Neuronal stem cell (in vitro differentiated cells): ENCODE results near the gene RNF166.
A peak's percentile ranks its signal among the peaks of the same experiment; 100 is the strongest.

Source experiments
- DNase-seq: peaks from one replicate; pipeline ENCODE4 v3.0.0-alpha.2; 2013; ENCODE audit warnings: low spot score
- H2AFZ ChIP-seq: one replicate; pipeline ENCODE4 v1.6.1; 2013; ENCODE audit warnings: mild to moderate bottlenecking, low read length, inconsistent platforms
- H2AK5ac ChIP-seq: 2 replicates; pipeline ENCODE4 v1.6.1; 2013; ENCODE audit warnings: low read depth, mild to moderate bottlenecking, inconsistent platforms, low read length, moderate library complexity, mixed read lengths
- H2BK120ac ChIP-seq: 2 replicates; pipeline ENCODE4 v1.6.1; 2013; ENCODE audit warnings: low read depth, mild to moderate bottlenecking, inconsistent platforms, low read length, moderate library complexity, mixed read lengths
- H2BK12ac ChIP-seq: one replicate; pipeline ENCODE4 v1.6.1; 2013; ENCODE audit warnings: low read length, inconsistent platforms
- H2BK15ac ChIP-seq: 2 replicates; pipeline ENCODE4 v1.6.1; 2013; ENCODE audit warnings: mild to moderate bottlenecking, low read length, inconsistent platforms, mixed read lengths
- H2BK5ac ChIP-seq: one replicate; pipeline ENCODE4 v1.6.1; 2013; ENCODE audit warnings: inconsistent platforms, mild to moderate bottlenecking, low read length, moderate library complexity
- H3K14ac ChIP-seq: one replicate; pipeline ENCODE4 v1.6.1; 2013; ENCODE audit warnings: low read length, inconsistent platforms
- H3K18ac ChIP-seq: 2 replicates; pipeline ENCODE4 v1.6.1; 2013; ENCODE audit warnings: low read length, inconsistent platforms
- H3K23ac ChIP-seq: 2 replicates; pipeline ENCODE4 v1.6.1; 2013; ENCODE audit warnings: low read depth, mild to moderate bottlenecking, mixed read lengths, low read length, inconsistent platforms; ENCODE audit not compliant: poor library complexity
- H3K27ac ChIP-seq: replicated peaks from 3 replicates; pipeline ENCODE4 v1.5.1; 2013; ENCODE audit warnings: low read length, inconsistent platforms
- H3K27me3 ChIP-seq, 3 experiments: 2 replicates each; pipeline ENCODE4 v1.6.1; 2013; ENCODE audit warnings: low read length in 3 of 3, mild to moderate bottlenecking in 2 of 3, inconsistent platforms in 1 of 3, low read depth in 1 of 3, mixed read lengths in 1 of 3, moderate library complexity in 1 of 3; ENCODE audit not compliant: control insufficient read depth in 3 of 3, insufficient read depth in 3 of 3
- H3K36me3 ChIP-seq, 2 donors: replicated peaks in 1 of 2; 2 replicates each; pipeline ENCODE4 v1.6.1; 2013; ENCODE audit warnings: low read length in 2 of 2; ENCODE audit not compliant: control insufficient read depth in 2 of 2, insufficient read depth in 2 of 2
- H3K4ac ChIP-seq: 2 replicates; pipeline ENCODE4 v1.6.1; 2013; ENCODE audit warnings: inconsistent platforms, mild to moderate bottlenecking, low read length, moderate library complexity
- H3K4me1 ChIP-seq, 2 donors: 1 replicate in 1 of 2; 2 replicates in 1 of 2; pipeline ENCODE4 v1.6.1; 2013; ENCODE audit warnings: low read length in 2 of 2, low read depth in 1 of 2; ENCODE audit not compliant: control insufficient read depth in 2 of 2, insufficient read depth in 1 of 2
- H3K4me2 ChIP-seq: one replicate; pipeline ENCODE4 v1.6.1; 2013; ENCODE audit warnings: mild to moderate bottlenecking, low read length, inconsistent platforms; ENCODE audit not compliant: insufficient read depth, poor library complexity, severe bottlenecking
- H3K4me3 ChIP-seq, 2 donors: 2 replicates each; pipeline ENCODE4 v1.5.1; 2013; ENCODE audit warnings: low read length in 2 of 2, mild to moderate bottlenecking in 2 of 2, inconsistent platforms in 1 of 2, moderate library complexity in 1 of 2
- H3K79me1 ChIP-seq: one replicate; pipeline ENCODE4 v1.6.1; 2013; ENCODE audit warnings: low read depth, mild to moderate bottlenecking, inconsistent platforms, low read length, moderate library complexity
- H3K9ac ChIP-seq: one replicate; pipeline ENCODE4 v1.6.1; 2013; ENCODE audit warnings: mild to moderate bottlenecking, low read depth, low read length, inconsistent platforms; ENCODE audit not compliant: poor library complexity
- H3K9me3 ChIP-seq, 2 donors: replicated peaks in 1 of 2; 2 replicates each; pipeline versions ENCODE3 to v1.6.1; 2013; ENCODE audit warnings: low read length in 2 of 2, mild to moderate bottlenecking in 2 of 2, inconsistent platforms in 1 of 2, low read depth in 1 of 2, mixed read lengths in 1 of 2, moderate library complexity in 1 of 2; ENCODE audit not compliant: control insufficient read depth in 2 of 2, insufficient read depth in 1 of 2
- H4K8ac ChIP-seq: one replicate; pipeline ENCODE4 v1.6.1; 2013; ENCODE audit warnings: low read depth, mild to moderate bottlenecking, inconsistent platforms, low read length, moderate library complexity
- H4K91ac ChIP-seq: one replicate; pipeline ENCODE4 v1.6.1; 2013; ENCODE audit warnings: low read length, low read depth, mild to moderate bottlenecking, inconsistent platforms; ENCODE audit not compliant: poor library complexity
- WGBS, 2 donors: extraction: QIAGEN DNeasy Blood & Tissue Kit; methylation state at CpG; one replicate each; pipeline ENCODE4 v1.1.7; 2013; ENCODE audit warnings: missing lambda C conversion rate in 2 of 2, mixed read lengths in 1 of 2; ENCODE audit not compliant: insufficient read length in 2 of 2, insufficient replicate concordance in 1 of 2; ENCODE audit errors: extremely low coverage in 2 of 2; 5-methylcytosine and 5-hydroxymethylcytosine counted together

Gene RNF166

DNA sequence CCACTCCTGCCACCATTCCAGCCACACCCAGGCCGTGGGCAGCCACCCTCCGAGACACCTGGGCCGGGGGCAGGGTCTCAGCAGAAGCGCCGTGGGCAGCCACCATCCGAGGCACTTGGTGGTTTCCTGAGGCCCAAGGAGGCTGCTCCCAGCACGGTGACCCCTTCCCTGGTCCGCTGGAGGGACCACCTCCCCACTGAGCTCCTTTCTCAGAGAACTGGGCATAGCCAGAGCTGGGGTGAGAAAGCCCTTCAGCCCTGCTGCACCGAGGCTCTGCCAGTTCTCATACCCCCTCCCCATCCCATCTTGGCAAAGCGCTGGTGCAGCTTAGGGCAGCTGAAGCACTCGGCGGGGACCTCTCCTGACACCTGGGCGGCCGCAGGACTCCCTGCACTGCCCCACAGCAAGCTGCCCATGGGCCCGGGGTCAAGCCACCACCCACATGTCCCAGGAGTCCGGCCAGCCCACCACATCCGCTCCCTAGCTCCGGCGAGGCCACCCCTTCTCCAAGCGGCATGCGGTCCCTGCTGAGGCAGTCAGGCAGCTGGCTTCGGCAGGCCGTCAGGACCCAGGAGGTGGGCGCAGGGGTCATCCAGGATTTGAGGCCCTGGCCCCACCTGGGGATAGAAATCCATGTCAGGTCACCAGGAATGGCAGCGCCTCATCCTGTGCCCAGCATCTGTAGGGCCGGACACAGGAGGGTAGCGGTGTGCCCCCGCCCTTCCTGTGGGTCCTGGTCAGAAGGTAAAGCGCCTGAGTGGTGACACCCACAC is 54.0 kb downstream of the RNF166 start:
- Histone ChIP-seq H3K23ac (peak overlapping the region; percentile 55), H2BK12ac (no peak overlapping the region), H2BK15ac (no peak overlapping the region), H3K27me3 (no peaks in the 10 kb centered on the region), H3K4me2 (no peak overlapping the region), H3K36me3 (peaks cover 36 to 62% of the 10 kb centered on the region in 2 donors), H3K79me1 (peaks cover 17% of the 10 kb centered on the region), H2AK5ac (no peak overlapping the region), H3K4ac (no peak overlapping the region), H3K4me1 (peaks cover 14 to 17% of the 10 kb centered on the region in 2 donors), H3K9ac (no peak overlapping the region), H3K4me3 (peak overlapping the region in 1 of 2 donors; percentile 3), H2AFZ (no peak overlapping the region), H3K18ac (no peak overlapping the region), H3K27ac (no peak overlapping the region), H3K14ac (no peak overlapping the region), H2BK5ac (peak overlapping the region; percentile 75), H4K8ac (no peak overlapping the region), H3K9me3 (no peaks in the 10 kb centered on the region), H2BK120ac (no peak overlapping the region), H4K91ac (no peak overlapping the region)
- DNase-seq: no peak
- no CpG with 5 or more reads among the region's 29 CpGs for WGBS, 2 donors

DNA sequence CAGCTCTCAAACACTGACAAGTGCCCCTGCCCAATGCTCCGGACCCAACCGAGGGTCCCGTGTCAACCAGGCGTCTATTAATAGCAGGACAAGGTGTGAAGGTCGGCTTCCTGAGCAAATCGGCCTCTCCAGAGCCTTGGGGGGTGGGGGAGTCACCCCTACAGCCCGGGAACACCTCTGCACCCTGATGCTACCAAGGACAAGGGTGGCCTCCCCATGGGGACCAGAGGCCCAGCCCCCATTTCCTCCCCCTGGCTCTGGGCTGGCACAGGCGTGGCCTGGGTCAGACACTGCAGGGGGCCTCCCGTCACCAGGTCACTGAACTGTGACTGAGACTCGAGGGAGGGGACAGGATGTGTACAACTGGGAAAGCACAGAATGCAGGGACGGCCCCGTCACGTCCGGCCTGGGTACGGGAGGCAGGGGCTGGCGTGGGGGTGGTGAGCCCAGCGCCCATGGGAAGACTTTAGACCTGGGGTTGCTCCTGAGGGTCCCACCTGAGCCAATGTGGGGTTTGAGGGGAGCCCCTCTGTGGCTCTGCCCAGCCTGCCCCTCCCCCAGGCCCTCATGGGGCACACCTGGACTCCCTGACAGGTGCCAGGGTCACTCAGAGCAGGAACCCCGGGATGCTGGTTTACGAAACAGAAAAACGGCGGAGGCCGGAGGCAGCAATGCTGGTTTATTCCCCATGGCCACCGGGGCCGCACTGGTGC is 54.8 kb downstream of the RNF166 start:
- Histone ChIP-seq H3K4me1 (peaks cover 14 to 17% of the 10 kb centered on the region in 2 donors), H3K9me3 (no peaks in the 10 kb centered on the region), H3K23ac (peak overlapping the region; percentile 99), H3K14ac (no peak overlapping the region), H3K4me3 (peak overlapping the region; percentile 3 to 47), H2BK5ac (no peak overlapping the region), H2BK15ac (peak overlapping the region; percentile 26), H3K18ac (peak overlapping the region; percentile 83), H3K79me1 (peaks cover 16% of the 10 kb centered on the region), H3K4ac (no peak overlapping the region), H3K27me3 (no peaks in the 10 kb centered on the region), H2AK5ac (peak overlapping the region; percentile 81), H3K4me2 (peak overlapping the region; percentile 98), H4K8ac (no peak overlapping the region), H4K91ac (no peak overlapping the region), H2AFZ (no peak overlapping the region), H2BK12ac (peak overlapping the region; percentile 30), H2BK120ac (no peak overlapping the region), H3K27ac (peak overlapping the region; percentile 6), H3K36me3 (peaks cover 31 to 55% of the 10 kb centered on the region in 2 donors), H3K9ac (peak overlapping the region; percentile 21)
- no CpG with 5 or more reads among the region's 24 CpGs for WGBS, 2 donors
- no peak for DNase-seq

- Histone ChIP-seq H3K18ac (peak within 1 kb of the TSS; percentile 98), H4K91ac (no peak within 1 kb of the TSS), H3K14ac (peak within 1 kb of the TSS; percentile 96), H3K27ac (peak within 1 kb of the TSS; percentile 67), H2AFZ (peak within 1 kb of the TSS; percentile 68), H2AK5ac (peak within 1 kb of the TSS; percentile 90), H3K4me1 (peaks cover 14 to 17% of the 10 kb centered on the region in 2 donors), H3K23ac (peak within 1 kb of the TSS; percentile 99), H2BK120ac (peak within 1 kb of the TSS; percentile 72), H3K9me3 (no peaks in the 10 kb centered on the region), H3K79me1 (peaks cover 18% of the 10 kb centered on the region), H2BK15ac (peak within 1 kb of the TSS; percentile 89), H3K4me3 (peak within 1 kb of the TSS; percentile 47 to 92), H3K36me3 (peaks cover 25 to 49% of the 10 kb centered on the region in 2 donors), H3K27me3 (no peaks in the 10 kb centered on the region), H2BK12ac (peak within 1 kb of the TSS; percentile 73), H3K4ac (peak within 1 kb of the TSS; percentile 53), H2BK5ac (peak within 1 kb of the TSS; percentile 75), H4K8ac (no peak within 1 kb of the TSS), H3K4me2 (peak within 1 kb of the TSS; percentile 98), H3K9ac (peak within 1 kb of the TSS; percentile 99)
- DNase-seq: peak; percentile 44
- no CpG with 5 or more reads among the region's 41 CpGs for WGBS, 2 donors
These were observed 55.4 kb downstream of the RNF166 start, which contains the start of gene CYBA for GRCh38 chr16:88650749-88651275. CYBA (minus strand) TSS chr16:88651053; CDS start chr16:88651013, 40 bp downstream.
